Measurements from ENCODE around the gene PLXNA2. TPM values are rescaled to one million over a fixed set of nuclear protein-coding genes. Genes with fewer than 3 reads are reported as not detected.

The PLXNA2 gene
- total and polyA plus RNA-seq, 2 donors (not counting 3 experiments of a cell fraction or from before 2014, with no cell fraction given): 42.6 to 229 TPM

DNA sequence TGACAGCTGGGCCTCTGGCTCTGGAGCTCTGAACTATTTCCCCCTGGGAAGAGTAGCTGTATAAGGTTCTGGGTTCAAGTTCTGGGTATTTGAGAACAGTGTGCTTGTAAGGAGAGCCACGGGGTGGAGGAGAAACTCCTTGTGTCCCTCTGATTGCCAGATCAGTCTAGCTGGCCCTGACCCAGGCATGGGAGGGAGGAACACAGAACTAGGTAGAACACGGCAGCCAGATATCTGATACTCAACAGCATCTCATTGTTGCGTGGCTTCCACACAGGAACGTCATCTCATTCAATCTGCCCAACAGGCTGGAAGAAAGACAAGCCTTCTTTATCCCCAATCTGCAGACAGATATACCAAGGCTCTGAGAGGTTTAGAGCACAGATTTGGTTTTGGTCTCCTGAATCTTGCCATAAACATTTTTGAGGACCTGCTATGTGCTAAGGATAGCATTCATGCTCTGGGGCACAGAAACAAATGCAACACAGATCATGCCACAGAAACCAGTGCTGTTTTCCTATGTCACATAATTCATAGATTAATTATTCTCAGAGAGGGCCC is 83.8 kb downstream of the PLXNA2 start:
- dilution Hi-C loops (cut with MboI; ENCODE audit: extremely low pct_ligation_motif_present, low sequenced_read_pairs): no loop called here
- H3K79me2 ChIP-seq (ENCODE audit: control insufficient read depth, insufficient read depth, low read length): peaks cover 100% of the 10 kb centered on the region
- no peaks in the 10 kb centered on the region for H3K9me3 ChIP-seq (replicated peaks; ENCODE audit: control insufficient read depth, insufficient read depth, low read length)
- no peak for DNase-seq (ENCODE audit: low read depth, low spot score)
- H3K27ac ChIP-seq (ENCODE audit: insufficient read depth, low read depth, low read length): peak overlapping the region; percentile 27
- intact Hi-C loops (cut with micrococcal nuclease): no loop called here
- H3K36me3 ChIP-seq (ENCODE audit: control insufficient read depth in 2 of 2, extremely low read depth in 1 of 2, insufficient read depth in 2 of 2, low read length in 2 of 2): peaks cover 2 to 11% of the 10 kb centered on the region in 2 experiments
- H3K9me1 ChIP-seq (replicated peaks; ENCODE audit: control insufficient read depth, extremely low read depth, insufficient read depth, low read length): no peaks in the 10 kb centered on the region
- peak; percentile 8 for FAIRE-seq
- no peak overlapping the region for H3K9ac ChIP-seq (replicated peaks; ENCODE audit: extremely low read depth, insufficient read depth, low read length)
- CTCF ChIA-PET: interaction anchor here (1.1 to 6.6 kb wide), 5 partner anchors 11 to 84 kb away, joined by 3 to 52 read pairs (median 6); partner anchors contain the start of gene PLXNA2
- TF ChIP-seq, protein P1, sequence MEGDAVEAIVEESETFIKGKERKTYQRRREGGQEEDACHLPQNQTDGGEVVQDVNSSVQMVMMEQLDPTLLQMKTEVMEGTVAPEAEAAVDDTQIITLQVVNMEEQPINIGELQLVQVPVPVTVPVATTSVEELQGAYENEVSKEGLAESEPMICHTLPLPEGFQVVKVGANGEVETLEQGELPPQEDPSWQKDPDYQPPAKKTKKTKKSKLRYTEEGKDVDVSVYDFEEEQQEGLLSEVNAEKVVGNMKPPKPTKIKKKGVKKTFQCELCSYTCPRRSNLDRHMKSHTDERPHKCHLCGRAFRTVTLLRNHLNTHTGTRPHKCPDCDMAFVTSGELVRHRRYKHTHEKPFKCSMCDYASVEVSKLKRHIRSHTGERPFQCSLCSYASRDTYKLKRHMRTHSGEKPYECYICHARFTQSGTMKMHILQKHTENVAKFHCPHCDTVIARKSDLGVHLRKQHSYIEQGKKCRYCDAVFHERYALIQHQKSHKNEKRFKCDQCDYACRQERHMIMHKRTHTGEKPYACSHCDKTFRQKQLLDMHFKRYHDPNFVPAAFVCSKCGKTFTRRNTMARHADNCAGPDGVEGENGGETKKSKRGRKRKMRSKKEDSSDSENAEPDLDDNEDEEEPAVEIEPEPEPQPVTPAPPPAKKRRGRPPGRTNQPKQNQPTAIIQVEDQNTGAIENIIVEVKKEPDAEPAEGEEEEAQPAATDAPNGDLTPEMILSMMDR (IDR thresholded peaks at IDR 0.05; ENCODE audit: extremely low read depth in 1 of 2, insufficient read depth in 1 of 2, low read depth in 1 of 2, low read length in 2 of 2): no peak
- no peak for TF ChIP-seq POLR2AphosphoS5 (IDR thresholded peaks at IDR 0.05; ENCODE audit: insufficient read depth, low read depth, low read length)
- no peak for TF ChIP-seq POLR2A (IDR thresholded peaks at IDR 0.05; ENCODE audit: low read depth, low read length)
- no peak for TF ChIP-seq JUN (IDR thresholded peaks at IDR 0.05; ENCODE audit: borderline replicate concordance, insufficient read depth, insufficient read length, low read depth)
- TF ChIP-seq GATA2 (IDR thresholded peaks at IDR 0.05; ENCODE audit: insufficient read depth, insufficient read length, low read depth, low read length): no peak
- TF ChIP-seq EZH2 (IDR thresholded peaks at IDR 0.05; ENCODE audit: borderline replicate concordance, low read depth, low read length, severe bottlenecking): no peak
- TF ChIP-seq, protein P2, sequence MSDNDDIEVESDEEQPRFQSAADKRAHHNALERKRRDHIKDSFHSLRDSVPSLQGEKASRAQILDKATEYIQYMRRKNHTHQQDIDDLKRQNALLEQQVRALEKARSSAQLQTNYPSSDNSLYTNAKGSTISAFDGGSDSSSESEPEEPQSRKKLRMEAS (IDR thresholded peaks at IDR 0.05; ENCODE audit: insufficient read depth, insufficient read length): no peak
- TF ChIP-seq MYC (IDR thresholded peaks at IDR 0.05; ENCODE audit: low read depth, low read length): no peak
- TF ChIP-seq FOS (IDR thresholded peaks at IDR 0.05; ENCODE audit: borderline replicate concordance, insufficient read depth, low read length): no peak
- no peaks in the 10 kb centered on the region for H3K27me3 ChIP-seq (ENCODE audit: control insufficient read depth in 2 of 2, insufficient read depth in 2 of 2, low read length in 2 of 2)
- H2AFZ ChIP-seq (ENCODE audit: low read depth, low read length): no peak overlapping the region
- POLR2A ChIA-PET: no interaction called here
- no peak overlapping the region for H3K4me2 ChIP-seq (ENCODE audit: insufficient read depth, low read length)
- BruUV-seq (replicated peaks): no TSS peak
- H4K20me1 ChIP-seq (replicated peaks; ENCODE audit: control insufficient read depth, extremely low read depth, insufficient read depth, low read length): no peaks in the 10 kb centered on the region
- peaks cover 52% of the 10 kb centered on the region for H3K4me1 ChIP-seq (ENCODE audit: control insufficient read depth, extremely low read depth, insufficient read depth, low read length)
- H3K4me3 ChIP-seq (replicated peaks in 1 of 3; ENCODE audit: insufficient read depth in 1 of 3, low read depth in 1 of 3, low read length in 3 of 3): no peak overlapping the region
